Left lung (tissue), 10 donors: Measurements from ENCODE around the gene TRPC4AP. TPM values are rescaled to one million over a fixed set of nuclear protein-coding genes. Genes with fewer than 3 reads are reported as not detected.

Source experiments
- ATAC-seq: fragments of 200-7000 bp; cut with Tn5 transposase; one replicate; pipeline ENCODE4 v1.9.1; 2020; ENCODE audit warnings: moderate library complexity
- DNase-seq, 4 donors: peaks; one replicate each; pipeline ENCODE4 v3.0.0-alpha.2; 2013 to 2020
- H3K27ac ChIP-seq, 2 donors: fragments of 200-600 bp; sonication (generic) in 1 of 2; one replicate each; pipeline versions ENCODE4 v1.5.0 to v1.8.0; 2020 to 2021
- H3K27me3 ChIP-seq, 2 donors: fragments of 200-600 bp; sonication (generic) in 1 of 2; one replicate each; pipeline versions ENCODE4 v1.5.0 to v1.8.0; 2020 to 2021
- H3K36me3 ChIP-seq, 2 donors: fragments of 200-600 bp; sonication (generic) in 1 of 2; one replicate each; pipeline versions ENCODE4 v1.5.0 to v1.8.0; 2020 to 2021
- H3K4me1 ChIP-seq, 2 donors: fragments of 200-600 bp; one replicate each; pipeline ENCODE4 v1.8.0; 2021
- H3K4me3 ChIP-seq, 2 donors: fragments of 200-600 bp; sonication (generic) in 1 of 2; one replicate each; pipeline versions ENCODE4 v1.5.0 to v1.8.0; 2020 to 2021; ENCODE audit warnings: mild to moderate bottlenecking in 1 of 2
- H3K9me3 ChIP-seq, 2 donors: fragments of 200-600 bp; sonication (generic) in 1 of 2; one replicate each; pipeline versions ENCODE4 v1.5.0 to v1.8.0; 2020 to 2021
- CTCF ChIP-seq, 2 donors: fragments of 200-600 bp; sonication (generic) in 1 of 2; IDR thresholded peaks; one replicate each; pipeline versions ENCODE4 v1.5.0 to v1.8.0; 2021; ENCODE audit warnings: antibody characterized with exemption in 2 of 2
- intact Hi-C, 2 donors: fragments of 100-400 bp; cut with DNase I; formaldehyde crosslinking; loops; one replicate each; pipeline versions ENCODE4 v1.11.2 to v1.14.2; 2022
- polyA plus RNA-seq, 6 donors: library from polyadenylated mRNA; unstranded; fragments of 120-200 nt; gene quantifications; one replicate each; pipeline ENCODE4 v1.2.1, GENCODE V29; 2013; ENCODE audit not compliant: insufficient read length in 6 of 6
- total RNA-seq, 2 donors: library from RNA; stranded (reverse); fragmentation: NEBNext Ultra II Directional; extraction: Animal tissue kit (Norgen Biotek cat#: 25700); gene quantifications; one replicate each; pipeline ENCODE4 v1.2.1, GENCODE V29; 2021
- donor health status: DM: no; HTN: yes; CAD: no.
- donor health status: DM: no; HTN: no; CAD: no.

Gene TRPC4AP
- total and polyA plus RNA-seq, 8 donors, result 57.8 to 70.8 (median 67.0) TPM

GRCh38 chr20:35025116-35025515 is 67.5 kb downstream of the TRPC4AP start:
- no peak for TF ChIP-seq CTCF (IDR thresholded peaks at IDR 0.05)
- ATAC-seq, result no peak
- no peaks in the 10 kb centered on the region for H3K27me3 ChIP-seq
- H3K9me3 ChIP-seq, result no peaks in the 10 kb centered on the region
- peaks cover 3 to 83% of the 10 kb centered on the region in 2 donors for H3K36me3 ChIP-seq
- no peak overlapping the region for H3K27ac ChIP-seq
- intact Hi-C loops, result no loop called here
- DNase-seq, result no peak
- no peaks in the 10 kb centered on the region for H3K4me1 ChIP-seq
- H3K4me3 ChIP-seq, result no peak overlapping the region

- peaks cover 3 to 88% of the 10 kb centered on the region in 2 donors for H3K36me3 ChIP-seq
- no peaks in the 10 kb centered on the region for H3K9me3 ChIP-seq
- no peaks in the 10 kb centered on the region for H3K4me1 ChIP-seq
- TF ChIP-seq CTCF (IDR thresholded peaks at IDR 0.05), result no peak
- H3K27ac ChIP-seq, result no peak overlapping the region
- H3K4me3 ChIP-seq, result no peak overlapping the region
- DNase-seq (no peak), ATAC-seq (no peak)
- intact Hi-C loops, result no loop called here
- no peaks in the 10 kb centered on the region for H3K27me3 ChIP-seq
Measured at GRCh38 chr20:35023624-35024023, 69.0 kb downstream of the TRPC4AP start.

GRCh38 chr20:35021831-35022230 is 70.8 kb downstream of the TRPC4AP start:
- Histone ChIP-seq H3K27me3 (no peaks in the 10 kb centered on the region), H3K27ac (no peak overlapping the region), H3K36me3 (peaks cover 3 to 91% of the 10 kb centered on the region in 2 donors), H3K4me3 (no peak overlapping the region), H3K4me1 (no peaks in the 10 kb centered on the region), H3K9me3 (no peaks in the 10 kb centered on the region)
- DNase-seq (no peak), ATAC-seq (no peak)
- no peak for TF ChIP-seq CTCF (IDR thresholded peaks at IDR 0.05)
- intact Hi-C loops, result no loop called here

- no peak for TF ChIP-seq CTCF (IDR thresholded peaks at IDR 0.05)
- Histone ChIP-seq H3K4me1 (no peaks in the 10 kb centered on the region), H3K9me3 (no peaks in the 10 kb centered on the region), H3K36me3 (peaks cover 3 to 94% of the 10 kb centered on the region in 2 donors), H3K27ac (no peak overlapping the region), H3K4me3 (no peak overlapping the region), H3K27me3 (no peaks in the 10 kb centered on the region)
- no peak for ATAC-seq
- intact Hi-C loops, result no loop called here
- DNase-seq, result peak in 1 of 4 donors; percentile 24
Measured at GRCh38 chr20:35021063-35021462, 71.5 kb downstream of the TRPC4AP start.

GRCh38 chr20:35020108-35020928 is 72.3 kb downstream of the TRPC4AP start:
- H3K4me3 ChIP-seq, result no peak overlapping the region
- intact Hi-C loops, result no loop called here
- DNase-seq (no peak), ATAC-seq (peak; percentile 20)
- H3K4me1 ChIP-seq, result no peaks in the 10 kb centered on the region
- H3K36me3 ChIP-seq, result peaks cover 3 to 94% of the 10 kb centered on the region in 2 donors
- TF ChIP-seq CTCF (IDR thresholded peaks at IDR 0.05), result no peak
- no peak overlapping the region for H3K27ac ChIP-seq
- H3K27me3 ChIP-seq, result no peaks in the 10 kb centered on the region
- no peaks in the 10 kb centered on the region for H3K9me3 ChIP-seq
